Esophagus squamous epithelium (tissue), 4 donors: ENCODE results near the gene CELA3B.

Source experiments
- POLR2A ChIP-seq, 4 donors: fragments of 450-650 bp; IDR thresholded peaks; one replicate each; pipeline ENCODE4 v1.6.1; 2017; ENCODE audit warnings: antibody characterized with exemption in 4 of 4, mild to moderate bottlenecking in 4 of 4, moderate library complexity in 3 of 4
- TF ChIP-seq, protein P1 (sequence below), 6 experiments: fragments of 450-650 bp in 4 of 6; fragments of 200-600 bp in 2 of 6; sonication (generic) in 2 of 6; IDR thresholded peaks; one replicate each; pipeline ENCODE4 v1.5.1; 2016 to 2019; ENCODE audit warnings: antibody characterized with exemption in 6 of 6, mild to moderate bottlenecking in 4 of 6, moderate library complexity in 4 of 6

DNA sequence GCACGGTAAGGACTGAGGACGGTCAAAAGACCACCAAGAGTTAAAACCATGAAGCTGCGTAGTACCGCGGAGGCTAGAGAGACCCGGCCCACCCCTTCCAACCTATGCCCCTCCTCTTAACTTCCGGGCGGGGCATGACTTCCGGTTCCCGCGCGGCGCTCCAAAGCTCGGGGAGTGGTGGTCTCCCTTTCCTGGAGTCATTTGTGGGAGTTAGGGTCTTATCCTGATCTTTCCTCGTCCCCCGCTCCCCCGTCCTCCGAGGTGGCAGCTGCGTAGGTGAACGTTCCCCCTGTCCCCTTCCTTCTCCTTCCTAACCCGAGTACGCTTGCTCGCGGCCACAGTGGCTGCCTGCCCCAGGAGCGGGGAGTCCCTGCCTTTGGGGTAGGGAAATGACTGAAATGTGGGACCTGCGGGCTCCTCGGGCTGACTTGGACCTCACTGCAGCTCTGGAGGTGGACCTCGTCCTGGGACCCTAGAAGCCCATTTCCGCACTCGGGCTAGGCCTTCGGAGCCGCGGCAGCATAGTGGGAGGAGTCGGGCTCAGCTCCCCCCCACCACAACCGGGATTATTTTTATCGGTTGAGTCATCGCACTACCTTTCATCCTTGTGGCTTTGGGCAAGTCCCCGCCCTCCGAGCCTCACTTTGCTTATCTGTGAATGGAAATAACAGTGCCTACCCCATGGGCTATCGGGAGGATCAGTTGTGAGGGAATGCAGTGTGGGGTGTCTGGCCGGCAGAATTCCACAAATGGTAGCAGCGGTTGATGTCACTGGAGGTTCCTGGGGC is 48.7 kb downstream of the CELA3B start:
- TF ChIP-seq, protein P1, sequence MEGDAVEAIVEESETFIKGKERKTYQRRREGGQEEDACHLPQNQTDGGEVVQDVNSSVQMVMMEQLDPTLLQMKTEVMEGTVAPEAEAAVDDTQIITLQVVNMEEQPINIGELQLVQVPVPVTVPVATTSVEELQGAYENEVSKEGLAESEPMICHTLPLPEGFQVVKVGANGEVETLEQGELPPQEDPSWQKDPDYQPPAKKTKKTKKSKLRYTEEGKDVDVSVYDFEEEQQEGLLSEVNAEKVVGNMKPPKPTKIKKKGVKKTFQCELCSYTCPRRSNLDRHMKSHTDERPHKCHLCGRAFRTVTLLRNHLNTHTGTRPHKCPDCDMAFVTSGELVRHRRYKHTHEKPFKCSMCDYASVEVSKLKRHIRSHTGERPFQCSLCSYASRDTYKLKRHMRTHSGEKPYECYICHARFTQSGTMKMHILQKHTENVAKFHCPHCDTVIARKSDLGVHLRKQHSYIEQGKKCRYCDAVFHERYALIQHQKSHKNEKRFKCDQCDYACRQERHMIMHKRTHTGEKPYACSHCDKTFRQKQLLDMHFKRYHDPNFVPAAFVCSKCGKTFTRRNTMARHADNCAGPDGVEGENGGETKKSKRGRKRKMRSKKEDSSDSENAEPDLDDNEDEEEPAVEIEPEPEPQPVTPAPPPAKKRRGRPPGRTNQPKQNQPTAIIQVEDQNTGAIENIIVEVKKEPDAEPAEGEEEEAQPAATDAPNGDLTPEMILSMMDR (IDR thresholded peaks at IDR 0.05) = peak in 1 of 6 experiments; percentile 7
- peak in 2 of 4 donors; percentile 77 to 85 for TF ChIP-seq POLR2A (IDR thresholded peaks at IDR 0.05)
